GM21737 (cell line): ENCODE data around the gene CD63.

Experiments used
- ATAC-seq: cut with Tn5 transposase; IDR thresholded peaks from one replicate; pipeline ENCODE4 v1.9.1; 2021; ENCODE audit warnings: mild to moderate bottlenecking, moderate library complexity; ENCODE audit not compliant: unreplicated experiment

Gene CD63

GRCh38 chr12:55722948-55723347, 5.9 kb downstream of the CD63 start:
- no peak for ATAC-seq

- ATAC-seq, result no peak
These were observed 7.1 kb downstream of the CD63 start for GRCh38 chr12:55721601-55722213.

GRCh38 chr12:55720894-55721444, 7.8 kb downstream of the CD63 start:
- no peak for ATAC-seq

- no peak for ATAC-seq
These were observed 8.7 kb downstream of the CD63 start, which contains the start of gene RDH5 for GRCh38 chr12:55720071-55720564. Gene RDH5, plus strand, starts transcription at chr12:55720393. Its CDS starts 792 bp downstream, at chr12:55721185.

GRCh38 chr12:55719371-55719770, 9.4 kb downstream of the CD63 start:
- ATAC-seq, result no peak

- no peak for ATAC-seq
These were observed 10.1 kb downstream of the CD63 start for GRCh38 chr12:55718624-55719275.

GRCh38 chr12:55718015-55718414, 10.8 kb downstream of the CD63 start:
- no peak for ATAC-seq

- ATAC-seq, result no peak
These were observed 11.5 kb downstream of the CD63 start for GRCh38 chr12:55717011-55718007.

GRCh38 chr12:55716582-55716957, 12.2 kb downstream of the CD63 start:
- no peak for ATAC-seq

- peak; percentile 92 for ATAC-seq
These were observed 12.8 kb downstream of the CD63 start, which contains the start of gene BLOC1S1 for GRCh38 chr12:55715833-55716581. Gene BLOC1S1, plus strand, starts transcription at chr12:55716046. Its CDS starts 6 bp downstream, at chr12:55716052.

GRCh38 chr12:55715169-55715764, 13.5 kb downstream of the CD63 start:
- no peak for ATAC-seq

- no peak for ATAC-seq
These were observed 15.1 kb downstream of the CD63 start for GRCh38 chr12:55713721-55714120.

GRCh38 chr12:55712700-55713415, 16.0 kb downstream of the CD63 start:
- no peak for ATAC-seq

GRCh38 chr12:55711786-55712553, 16.8 kb downstream of the CD63 start:
- no peak for ATAC-seq

GRCh38 chr12:55708695-55709233, 20.0 kb downstream of the CD63 start:
- ATAC-seq, result no peak

GRCh38 chr12:55707841-55708694, 20.7 kb downstream of the CD63 start, which contains the start of gene ITGA7:
Gene ITGA7, minus strand, starts transcription at chr12:55707904. Its CDS starts 222 bp downstream, at chr12:55707682.
- peak; percentile 70 for ATAC-seq

GRCh38 chr12:55707219-55707671, 21.6 kb downstream of the CD63 start:
- ATAC-seq, result no peak
